Lung (tissue), 12 donors: ENCODE data around the gene CCT6A. TPM values are rescaled to one million over a fixed set of nuclear protein-coding genes. Genes with fewer than 3 reads are reported as not detected.

Experiments used
- ATAC-seq: fragments of 200-7000 bp; cut with Tn5 transposase; one replicate; pipeline ENCODE4 v1.9.1; 2020; ENCODE audit warnings: moderate number of reproducible peaks; ENCODE audit not compliant: insufficient read depth, low FRiP score
- DNase-seq, 3 donors: peaks; one replicate each; pipeline ENCODE4 v3.0.0-alpha.2; 2013 to 2017
- H3K27ac ChIP-seq, 2 donors: one replicate each; pipeline ENCODE4 v1.5.1; 2013; ENCODE audit warnings: mild to moderate bottlenecking in 2 of 2, moderate library complexity in 2 of 2, control low read depth in 1 of 2, inconsistent platforms in 1 of 2, low read depth in 1 of 2, low read length in 1 of 2
- H3K27me3 ChIP-seq, 3 donors: one replicate each; pipeline ENCODE4 v1.5.1; 2013; ENCODE audit warnings: low read length in 2 of 3; ENCODE audit not compliant: control insufficient read depth in 3 of 3, insufficient read depth in 3 of 3
- H3K36me3 ChIP-seq, 4 donors: one replicate each; pipeline ENCODE4 v1.5.1; 2013; ENCODE audit warnings: low read length in 4 of 4, mild to moderate bottlenecking in 1 of 4, moderate library complexity in 1 of 4; ENCODE audit not compliant: control insufficient read depth in 4 of 4, insufficient read depth in 4 of 4
- H3K4me1 ChIP-seq, 5 donors: one replicate each; pipeline ENCODE4 v1.5.1; 2013; ENCODE audit warnings: low read length in 5 of 5, mild to moderate bottlenecking in 2 of 5, moderate library complexity in 1 of 5; ENCODE audit not compliant: control insufficient read depth in 5 of 5, insufficient read depth in 5 of 5
- H3K4me3 ChIP-seq: one replicate; pipeline ENCODE4 v1.5.1; 2013; ENCODE audit warnings: mild to moderate bottlenecking, control low read depth, moderate library complexity
- H3K9ac ChIP-seq, 2 donors: one replicate each; pipeline ENCODE4 v1.5.1; 2013; ENCODE audit warnings: low read length in 2 of 2, control low read depth in 1 of 2; ENCODE audit not compliant: insufficient read depth in 1 of 2
- H3K9me3 ChIP-seq, 4 donors: one replicate each; pipeline ENCODE4 v1.5.1; 2013; ENCODE audit warnings: low read length in 3 of 4, mild to moderate bottlenecking in 1 of 4, moderate library complexity in 1 of 4; ENCODE audit not compliant: control insufficient read depth in 4 of 4, insufficient read depth in 3 of 4
- CTCF ChIP-seq: IDR thresholded peaks from 2 replicates; pipeline ENCODE4 v1.5.1; 2012; ENCODE audit warnings: mild to moderate bottlenecking; ENCODE audit errors: control extremely low read depth, extremely low read depth
- WGBS, 2 donors: extraction: QIAGEN DNeasy Blood & Tissue Kit; methylation state at CpG; one replicate each; pipeline ENCODE4 v1.1.7; 2013; 5-methylcytosine and 5-hydroxymethylcytosine counted together
- polyA plus RNA-seq, 2 donors: library from polyadenylated mRNA; stranded (reverse); fragments of 200-250 nt; gene quantifications; one replicate each; pipeline ENCODE4 v1.2.1, GENCODE V29; 2013
- total RNA-seq, 2 donors: library from RNA; depleted of rRNA in 1 of 2; stranded (reverse); fragments of >200 nt in 1 of 2; gene quantifications; one replicate each; pipeline ENCODE4 v1.2.1, GENCODE V29; 2014 to 2021
- donor health status: control.
- donor health status: control.
- donor health status: Bipolar disorder and iron deficiency.
- donor health status: healthy.
- donor health status: DM: yes; HTN: yes; CAD: no.

Gene CCT6A
- total and polyA plus RNA-seq, 4 donors: 88.1 to 196 (median 104) TPM

GRCh38 chr7:56051053-56051338 lies 569 bp upstream of the CCT6A start:
- DNase-seq (no peak), ATAC-seq (no peak)
- peak overlapping the region; percentile 80 to 95 for H3K27ac ChIP-seq
- H3K4me1 ChIP-seq: peaks cover 4 to 36% (median 11%) of the 10 kb centered on the region in 5 donors
- no peaks in the 10 kb centered on the region for H3K9me3 ChIP-seq
- H3K27me3 ChIP-seq: no peaks in the 10 kb centered on the region
- TF ChIP-seq CTCF: no peak
- H3K9ac ChIP-seq: peak overlapping the region; percentile 92 to 98
- 0 to 1% methylated on average over 9 of the region's 9 CpGs for WGBS, 2 donors
- peak overlapping the region; percentile 85 for H3K4me3 ChIP-seq
- H3K36me3 ChIP-seq: peaks cover 7 to 24% (median 13%) of the 10 kb centered on the region in 4 donors

- no peak for ATAC-seq
- no peak overlapping the region for H3K4me3 ChIP-seq
- WGBS, 2 donors: 87% methylated on average over 9 of the region's 9 CpGs
- no peak overlapping the region for H3K27ac ChIP-seq
- no peak for TF ChIP-seq CTCF
- H3K9ac ChIP-seq: no peak overlapping the region
- peaks cover 19 to 35% (median 22%) of the 10 kb centered on the region in 4 donors for H3K36me3 ChIP-seq
- H3K9me3 ChIP-seq: no peaks in the 10 kb centered on the region
- peaks cover 4 to 19% (median 7%) of the 10 kb centered on the region in 5 donors for H3K4me1 ChIP-seq
- H3K27me3 ChIP-seq: no peaks in the 10 kb centered on the region
- DNase-seq: no peak
These were observed 1.8 kb downstream of the CCT6A start for GRCh38 chr7:56053379-56053778.

GRCh38 chr7:56053993-56054392 lies 2.4 kb downstream of the CCT6A start:
- H3K9ac ChIP-seq: no peak overlapping the region

More at GRCh38 chr7:56053993-56054392, 2.4 kb downstream of the CCT6A start:
- H3K4me1 ChIP-seq: peaks cover 4 to 16% (median 7%) of the 10 kb centered on the region in 5 donors
- no peaks in the 10 kb centered on the region for H3K27me3 ChIP-seq
- no peak overlapping the region for H3K4me3 ChIP-seq
- 81 to 86% methylated on average over 2 of the region's 2 CpGs for WGBS, 2 donors
- DNase-seq: no peak
- H3K36me3 ChIP-seq: peaks cover 19 to 37% (median 26%) of the 10 kb centered on the region in 4 donors
- no peaks in the 10 kb centered on the region for H3K9me3 ChIP-seq
- ATAC-seq: no peak
- H3K27ac ChIP-seq: no peak overlapping the region
- no peak for TF ChIP-seq CTCF
